Heart left ventricle (tissue), 13 donors: ENCODE data around the gene RAB3GAP1.

Source experiments
- POLR2A ChIP-seq, 2 donors: fragments of 450-650 bp; IDR thresholded peaks; one replicate each; pipeline ENCODE4 v1.6.1; 2017; ENCODE audit warnings: antibody characterized with exemption in 2 of 2, mild to moderate bottlenecking in 2 of 2, moderate library complexity in 2 of 2
- TF ChIP-seq, protein P1 (sequence below), 12 donors: fragments of 200-600 bp; sonication (generic) in 4 of 12; IDR thresholded peaks; one replicate each; pipeline versions ENCODE4 v1.5.0 to v1.8.0; 2018 to 2022; ENCODE audit warnings: antibody characterized with exemption in 12 of 12, mild to moderate bottlenecking in 5 of 12
- donor health status: ischemic (EF 13 %, LVEDD 7.1; RV severe dilation, severe dysfunction).
- donor health status: DM: no; HTN: yes; CAD: no.
- donor health status: DM: no; HTN: no; CAD: no.
- donor health status: ischemic (EF 25% LVEDD 6.9; RV normal size, moderate dysfunction).
- donor health status: ischemic (EF 25% LVEDD 5.7; RV mildly dilated, moderate dysfunction).
- donor health status: ischemic (EF 35%, LVEDD 5.7; RV mildly dilated, moderate dysfunction).
- donor health status: nonischemic (EF 11% LVEDD 7.7; RV severe dilation, severe dysfunction).
- donor health status: DM: yes; HTN: yes; CAD: no.
- donor health status: PGD.
- donor health status: ischemic (EF 29% LVEDD 5.4; RV normal size, mild dysfunction).
- donor health status: nonischemic (EF 23%, LVEDD 6.1; RV moderate dilation, normal function).

DNA sequence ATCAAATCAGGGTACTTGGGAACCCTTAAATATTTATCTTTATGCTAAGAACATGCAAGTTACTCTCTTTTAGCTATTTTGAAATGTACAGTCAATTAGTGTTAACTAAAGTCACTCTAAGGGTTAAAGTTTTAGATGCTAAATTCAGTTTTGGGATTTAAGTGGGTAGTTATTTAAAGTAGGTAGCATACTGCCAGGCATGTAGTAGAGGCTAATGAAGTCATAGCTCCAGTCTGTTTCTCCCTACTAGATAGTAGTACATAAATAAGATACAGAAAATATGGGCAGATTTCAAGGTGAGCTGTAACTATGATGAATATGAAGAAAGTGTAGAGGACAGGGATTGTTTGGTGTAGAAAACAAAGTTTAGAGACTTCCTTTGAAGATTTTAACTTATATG is 7.5 kb downstream of the RAB3GAP1 start:
- TF ChIP-seq, protein P1, sequence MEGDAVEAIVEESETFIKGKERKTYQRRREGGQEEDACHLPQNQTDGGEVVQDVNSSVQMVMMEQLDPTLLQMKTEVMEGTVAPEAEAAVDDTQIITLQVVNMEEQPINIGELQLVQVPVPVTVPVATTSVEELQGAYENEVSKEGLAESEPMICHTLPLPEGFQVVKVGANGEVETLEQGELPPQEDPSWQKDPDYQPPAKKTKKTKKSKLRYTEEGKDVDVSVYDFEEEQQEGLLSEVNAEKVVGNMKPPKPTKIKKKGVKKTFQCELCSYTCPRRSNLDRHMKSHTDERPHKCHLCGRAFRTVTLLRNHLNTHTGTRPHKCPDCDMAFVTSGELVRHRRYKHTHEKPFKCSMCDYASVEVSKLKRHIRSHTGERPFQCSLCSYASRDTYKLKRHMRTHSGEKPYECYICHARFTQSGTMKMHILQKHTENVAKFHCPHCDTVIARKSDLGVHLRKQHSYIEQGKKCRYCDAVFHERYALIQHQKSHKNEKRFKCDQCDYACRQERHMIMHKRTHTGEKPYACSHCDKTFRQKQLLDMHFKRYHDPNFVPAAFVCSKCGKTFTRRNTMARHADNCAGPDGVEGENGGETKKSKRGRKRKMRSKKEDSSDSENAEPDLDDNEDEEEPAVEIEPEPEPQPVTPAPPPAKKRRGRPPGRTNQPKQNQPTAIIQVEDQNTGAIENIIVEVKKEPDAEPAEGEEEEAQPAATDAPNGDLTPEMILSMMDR (IDR thresholded peaks at IDR 0.05), result no peak
- no peak for TF ChIP-seq POLR2A (IDR thresholded peaks at IDR 0.05)
